ENCODE results near the gene DCAF6.

DCAF6 gene

DNA sequence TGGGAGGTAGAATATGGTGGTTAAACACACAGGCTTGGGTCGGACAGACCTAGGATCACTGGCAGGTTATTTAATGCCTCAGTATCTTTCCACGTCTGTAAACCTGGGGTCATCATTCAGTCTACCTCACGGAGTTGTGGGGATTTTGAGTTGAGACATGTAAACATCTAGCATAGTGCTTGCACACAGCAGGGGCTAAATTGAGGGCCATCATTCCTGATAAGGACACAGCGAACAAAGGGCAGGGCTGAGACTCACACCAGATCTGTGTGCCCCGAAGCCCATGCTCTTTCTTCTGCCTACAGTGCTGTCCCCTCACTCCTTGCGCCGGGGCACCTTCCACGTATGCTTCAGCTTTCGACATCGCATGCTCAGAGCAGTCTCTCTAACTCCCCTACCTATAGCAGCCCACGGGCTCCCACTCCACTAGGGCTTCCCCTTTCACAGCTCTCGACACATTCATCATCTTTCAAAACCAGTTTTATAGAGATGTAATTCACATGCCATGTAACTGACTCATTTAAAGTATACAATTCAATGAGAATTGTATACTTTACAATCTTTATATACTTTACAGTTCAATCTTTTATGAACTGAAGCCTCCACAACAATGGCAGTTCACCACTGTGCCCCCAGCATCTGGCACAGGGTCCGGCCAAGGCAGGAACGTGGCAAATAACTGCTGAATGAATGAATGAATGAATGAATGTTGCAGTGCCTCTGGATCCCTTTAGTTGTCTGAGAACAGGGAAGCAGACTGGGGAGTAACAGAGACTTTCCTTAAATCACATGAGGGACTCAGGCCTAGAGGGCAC, 152.2 kb downstream of the DCAF6 start:
- no peak for DNase-seq

- DNase-seq: no peak
These were observed 153.0 kb downstream of the DCAF6 start for GRCh38 chr1:168089326-168089978.

DNA sequence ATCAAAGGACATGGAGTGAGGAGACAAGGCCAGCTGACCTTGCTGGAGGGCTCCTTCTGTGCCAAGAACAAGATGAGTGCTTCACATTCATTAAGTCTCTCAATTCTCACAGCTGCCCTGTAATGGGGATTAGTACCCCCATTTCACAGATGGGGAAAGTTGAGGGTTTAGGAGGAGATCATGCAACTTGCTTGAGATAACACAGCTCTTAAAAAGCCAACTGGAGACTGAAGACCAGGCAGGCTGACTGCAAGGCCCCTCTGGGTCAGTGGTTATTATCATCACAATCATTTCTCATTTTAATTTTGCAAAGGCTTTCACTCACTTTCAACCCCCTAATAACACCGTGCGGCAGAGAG, 153.5 kb downstream of the DCAF6 start:
- DNase-seq: no peak

DNA sequence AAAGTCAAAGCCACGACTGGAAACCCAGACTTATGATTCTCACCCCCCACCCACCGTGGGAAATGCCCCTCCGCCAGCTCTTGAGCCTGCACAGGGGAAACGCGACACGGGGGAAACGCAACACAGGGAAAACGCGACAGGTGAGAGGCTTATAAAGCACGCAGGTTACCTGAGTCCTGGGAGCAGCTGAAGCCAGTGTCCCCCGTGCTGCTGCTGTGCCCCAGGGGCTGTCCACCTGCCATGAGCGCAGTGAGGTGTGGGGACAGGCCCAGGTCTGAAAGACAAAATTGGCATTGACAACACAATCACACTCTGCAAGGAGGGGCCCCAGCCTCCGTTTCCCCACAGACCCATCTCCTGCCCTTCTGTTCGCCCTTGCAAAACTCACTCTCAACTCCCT, 153.9 kb downstream of the DCAF6 start:
- DNase-seq: no peak

GRCh38 chr1:168091063-168091462, 154.6 kb downstream of the DCAF6 start:
- DNase-seq: no peak

GRCh38 chr1:168091720-168092550, 155.5 kb downstream of the DCAF6 start:
- no peak for DNase-seq

- no peak for DNase-seq
These were observed 156.3 kb downstream of the DCAF6 start for GRCh38 chr1:168092566-168093355.

DNA sequence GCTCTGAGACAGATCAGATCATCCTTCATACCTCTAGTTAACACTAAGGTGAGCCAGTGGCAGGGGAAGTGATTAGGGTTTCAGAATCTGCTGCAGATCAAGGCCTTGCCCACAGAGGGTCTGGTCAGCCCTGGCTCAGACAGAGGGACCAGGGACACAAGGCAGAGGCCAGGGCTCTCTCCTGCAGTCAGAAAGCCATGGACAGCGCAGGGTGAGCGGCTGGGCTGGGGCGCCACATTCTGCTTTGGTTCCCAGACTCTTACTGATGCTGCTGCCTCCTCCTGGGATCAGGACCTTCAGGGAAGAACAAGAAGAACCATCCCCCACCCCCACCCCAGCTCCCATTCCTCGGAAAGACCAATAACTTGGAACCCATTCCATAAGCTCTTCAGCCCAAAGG, 157.1 kb downstream of the DCAF6 start:
- no peak for DNase-seq

GRCh38 chr1:168095476-168095875, 159.0 kb downstream of the DCAF6 start:
- no peak for DNase-seq

GRCh38 chr1:168096296-168097165, 160.0 kb downstream of the DCAF6 start:
- no peak for DNase-seq

DNA sequence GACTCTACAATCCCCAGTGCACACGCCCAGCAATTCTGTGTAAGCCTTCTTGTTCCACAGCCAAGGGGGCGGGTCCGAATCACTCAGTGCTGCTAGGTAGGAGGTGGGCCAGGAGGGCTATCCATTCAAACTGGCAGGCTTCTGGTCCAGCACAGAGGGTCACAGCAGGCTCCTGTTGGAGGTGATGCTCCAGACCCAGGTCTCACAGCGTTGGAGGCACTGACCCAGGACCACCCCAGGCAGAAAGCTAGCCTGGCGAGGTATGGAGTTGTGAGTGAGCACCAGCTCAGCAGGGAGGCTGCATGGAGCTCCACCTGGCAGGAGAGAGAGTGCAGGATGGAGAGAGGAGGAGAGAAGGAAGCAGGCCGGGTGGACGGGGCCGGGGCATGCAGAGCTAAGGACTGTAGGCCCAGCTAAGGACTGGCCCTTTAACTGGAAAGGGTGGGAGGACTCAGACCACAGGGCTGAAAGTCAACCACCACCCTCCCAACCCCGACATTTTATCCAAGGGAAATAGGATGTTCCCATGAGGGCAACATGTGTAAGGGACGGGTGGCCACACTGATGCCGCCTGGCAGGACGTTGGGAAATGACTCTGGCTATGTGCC, 161.5 kb downstream of the DCAF6 start:
- no peak for DNase-seq

GRCh38 chr1:168098534-168099320, 162.2 kb downstream of the DCAF6 start:
- DNase-seq: no peak

DNA sequence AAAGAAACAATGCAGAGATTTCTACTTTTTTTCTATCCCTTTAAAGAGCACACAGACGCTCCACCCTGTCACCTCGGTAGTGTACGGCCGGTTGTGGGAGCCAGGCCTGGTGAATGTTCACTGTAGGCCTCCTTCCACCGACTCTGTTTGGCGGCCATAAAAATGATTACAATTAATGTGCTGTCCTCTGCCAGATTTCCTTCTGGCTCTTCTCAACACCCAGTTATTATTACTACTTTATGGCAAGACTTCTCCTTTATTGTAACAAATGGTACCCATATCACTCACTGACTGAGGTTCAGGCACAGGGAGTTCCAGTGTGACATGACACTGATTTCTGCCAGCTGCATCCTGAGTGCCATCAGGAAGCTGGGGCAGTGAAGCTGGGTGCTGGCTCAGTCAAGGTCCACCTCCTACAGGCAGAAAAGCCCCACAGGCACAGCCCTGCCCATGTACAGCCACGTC, 162.9 kb downstream of the DCAF6 start:
- no peak for DNase-seq

GRCh38 chr1:168100315-168101002, 164.0 kb downstream of the DCAF6 start:
- DNase-seq: no peak

DNA sequence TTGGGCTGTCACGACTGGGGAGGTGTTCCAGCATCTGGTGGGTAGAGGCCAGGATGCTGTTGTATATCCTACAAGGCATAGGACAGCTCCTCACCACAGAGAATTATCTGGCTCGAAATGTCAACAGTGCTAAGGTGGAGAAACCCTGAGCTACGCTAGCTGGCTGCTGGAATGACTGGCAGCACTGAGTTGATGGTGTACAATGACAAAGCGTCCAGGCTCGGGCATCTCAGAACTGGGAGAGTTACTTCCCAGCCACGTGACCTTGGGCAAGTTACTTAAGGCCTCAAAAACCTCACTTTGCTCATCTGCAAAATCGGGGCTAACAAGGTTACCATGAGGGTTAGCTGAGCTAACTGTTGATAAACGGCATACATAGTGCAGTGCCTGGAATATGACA, 164.9 kb downstream of the DCAF6 start:
- no peak for DNase-seq

DNA sequence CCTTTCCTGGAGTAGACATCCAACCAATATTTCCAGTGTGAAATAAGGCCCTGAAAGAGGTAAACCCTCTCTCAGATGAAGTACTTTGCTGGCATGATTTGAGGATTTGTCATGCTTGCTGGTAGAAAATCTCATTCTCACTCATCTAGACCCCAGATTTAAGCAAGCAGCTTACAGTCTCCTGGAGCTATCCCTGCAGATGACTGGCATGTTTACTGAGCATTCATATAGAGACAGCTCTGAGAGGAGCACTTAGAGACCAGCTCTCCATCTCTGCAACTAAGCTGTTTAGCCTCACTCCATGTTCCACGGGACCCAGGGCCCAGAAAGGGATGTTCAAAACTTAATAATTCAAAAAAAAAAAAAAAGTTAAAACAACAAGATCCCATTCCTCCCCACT, 166.0 kb downstream of the DCAF6 start:
- DNase-seq: no peak

- no peak for DNase-seq
These were observed 168.1 kb downstream of the DCAF6 start for GRCh38 chr1:168104535-168104934.

DNA sequence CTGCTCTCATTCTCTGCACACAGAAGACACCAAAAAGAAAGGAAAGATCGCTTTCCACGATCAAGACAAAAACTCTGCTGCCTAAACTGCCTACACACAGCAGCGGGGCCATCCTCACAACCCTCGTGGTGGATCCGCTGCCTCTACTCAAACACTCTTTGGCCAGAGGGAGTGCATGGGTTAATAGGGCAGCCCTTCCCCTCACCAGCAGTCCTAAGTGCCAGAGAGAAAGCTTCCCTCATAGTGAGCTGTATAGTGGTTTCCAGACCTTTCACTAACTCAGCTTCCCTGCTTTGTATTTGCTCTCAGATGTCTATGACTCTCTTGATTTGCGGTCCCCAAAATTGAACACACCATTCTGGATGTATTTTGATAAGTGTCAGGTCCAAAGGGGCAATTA, 169.4 kb downstream of the DCAF6 start:
- DNase-seq: no peak

- no peak for DNase-seq
These were observed 169.8 kb downstream of the DCAF6 start for GRCh38 chr1:168106274-168106673.

Measured in activated CD4-positive, alpha-beta T cell treated with anti-CD3 and anti-CD28 coated beads, Interleukin-2, amount 50 U/mL, for 4 hours (primary cell).